ENCODE data around the gene SRGAP3.

The SRGAP3 gene

DNA sequence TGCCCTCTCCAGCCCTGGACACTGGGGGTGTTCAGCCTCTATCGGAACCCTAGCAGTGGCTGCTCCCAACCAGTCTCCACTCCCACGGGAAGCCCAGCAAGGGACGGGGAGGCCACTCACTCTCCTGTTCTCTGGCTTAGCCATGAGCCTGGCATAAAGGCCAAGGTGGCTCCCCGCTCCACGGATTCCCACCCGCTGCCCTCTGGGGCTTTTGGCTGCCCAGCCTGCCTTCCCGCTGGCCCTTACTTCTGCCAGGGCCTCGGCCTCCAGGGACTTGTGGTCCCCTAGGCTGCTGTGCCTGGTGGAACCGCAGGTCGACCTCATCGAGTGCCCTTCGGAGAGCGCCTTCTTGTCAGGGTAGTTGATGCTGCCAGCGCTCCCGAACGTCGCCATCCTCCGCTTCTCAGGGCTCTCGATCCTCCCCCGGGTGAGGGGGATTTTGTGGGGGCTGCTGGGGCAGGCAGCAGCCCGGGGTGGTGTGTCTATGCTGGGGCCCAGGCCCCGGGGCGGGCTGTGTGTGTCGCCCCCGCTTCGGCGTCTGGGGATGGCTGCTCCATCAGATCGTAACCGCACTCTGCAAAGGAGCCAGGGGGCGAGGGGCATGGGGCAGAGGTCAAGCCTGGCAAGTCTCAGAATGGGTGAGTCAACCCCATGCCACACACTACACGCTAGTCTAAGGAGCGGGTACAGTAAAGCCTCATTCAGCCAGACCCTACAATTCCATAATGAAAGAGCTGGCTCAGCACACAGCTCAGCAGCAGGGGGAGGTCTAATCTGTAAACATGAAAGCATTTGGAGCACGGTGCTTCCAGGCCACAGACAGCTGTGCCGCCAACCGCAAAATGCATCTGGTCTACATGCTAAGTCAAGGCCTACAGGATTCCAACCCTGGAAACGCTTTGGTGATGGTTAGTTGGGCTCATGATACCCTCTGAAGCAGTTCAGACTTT lies 258.9 kb downstream of the SRGAP3 start:
- no peak overlapping the region for H3K4me3 ChIP-seq (ENCODE audit: low read depth in 1 of 2, low read length in 1 of 2)
- no peaks in the 10 kb centered on the region for H3K36me3 ChIP-seq
- H3K27ac ChIP-seq, result no peak overlapping the region
- H3K9me3 ChIP-seq, result no peaks in the 10 kb centered on the region
- peaks cover 0 to 3% of the 10 kb centered on the region in 2 experiments for H3K4me1 ChIP-seq (ENCODE audit: control insufficient read depth in 1 of 2, insufficient read depth in 1 of 2, low read depth in 1 of 2, low read length in 1 of 2)
- TF ChIP-seq CTCF (IDR thresholded peaks at IDR 0.05), result no peak
- H3K27me3 ChIP-seq, result no peaks in the 10 kb centered on the region

- Histone ChIP-seq H3K27me3 (no peaks in the 10 kb centered on the region), H3K9me3 (no peaks in the 10 kb centered on the region), H3K27ac (no peak overlapping the region), H3K4me1 (ENCODE audit: control insufficient read depth in 1 of 2, insufficient read depth in 1 of 2, low read depth in 1 of 2, low read length in 1 of 2) (peaks cover 0 to 3% of the 10 kb centered on the region in 2 experiments), H3K36me3 (no peaks in the 10 kb centered on the region), H3K4me3 (ENCODE audit: low read depth in 1 of 2, low read length in 1 of 2) (no peak overlapping the region)
- TF ChIP-seq CTCF (IDR thresholded peaks at IDR 0.05), result no peak
Measured at GRCh38 chr3:8988791-8989558, 260.5 kb downstream of the SRGAP3 start.

DNA sequence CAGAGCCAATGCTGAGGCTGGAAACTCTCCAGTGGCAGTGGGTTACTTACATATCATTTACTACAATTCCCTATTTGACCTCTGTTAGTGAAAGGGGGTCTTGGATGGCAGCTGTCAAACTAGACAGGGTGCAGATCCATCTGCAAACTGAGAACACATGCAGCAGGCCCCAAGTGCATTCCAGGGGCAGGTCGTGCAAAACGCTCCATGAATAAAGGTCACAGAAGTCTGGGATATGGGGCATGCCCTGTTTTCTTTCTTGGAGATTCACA lies 261.1 kb downstream of the SRGAP3 start:
- H3K9me3 ChIP-seq, result no peaks in the 10 kb centered on the region
- H3K27me3 ChIP-seq, result no peaks in the 10 kb centered on the region
- no peak overlapping the region for H3K27ac ChIP-seq
- H3K36me3 ChIP-seq, result no peaks in the 10 kb centered on the region
- TF ChIP-seq CTCF (IDR thresholded peaks at IDR 0.05), result no peak
- no peak overlapping the region for H3K4me3 ChIP-seq (ENCODE audit: low read depth in 1 of 2, low read length in 1 of 2)
- peaks cover 0 to 3% of the 10 kb centered on the region in 2 experiments for H3K4me1 ChIP-seq (ENCODE audit: control insufficient read depth in 1 of 2, insufficient read depth in 1 of 2, low read depth in 1 of 2, low read length in 1 of 2)

DNA sequence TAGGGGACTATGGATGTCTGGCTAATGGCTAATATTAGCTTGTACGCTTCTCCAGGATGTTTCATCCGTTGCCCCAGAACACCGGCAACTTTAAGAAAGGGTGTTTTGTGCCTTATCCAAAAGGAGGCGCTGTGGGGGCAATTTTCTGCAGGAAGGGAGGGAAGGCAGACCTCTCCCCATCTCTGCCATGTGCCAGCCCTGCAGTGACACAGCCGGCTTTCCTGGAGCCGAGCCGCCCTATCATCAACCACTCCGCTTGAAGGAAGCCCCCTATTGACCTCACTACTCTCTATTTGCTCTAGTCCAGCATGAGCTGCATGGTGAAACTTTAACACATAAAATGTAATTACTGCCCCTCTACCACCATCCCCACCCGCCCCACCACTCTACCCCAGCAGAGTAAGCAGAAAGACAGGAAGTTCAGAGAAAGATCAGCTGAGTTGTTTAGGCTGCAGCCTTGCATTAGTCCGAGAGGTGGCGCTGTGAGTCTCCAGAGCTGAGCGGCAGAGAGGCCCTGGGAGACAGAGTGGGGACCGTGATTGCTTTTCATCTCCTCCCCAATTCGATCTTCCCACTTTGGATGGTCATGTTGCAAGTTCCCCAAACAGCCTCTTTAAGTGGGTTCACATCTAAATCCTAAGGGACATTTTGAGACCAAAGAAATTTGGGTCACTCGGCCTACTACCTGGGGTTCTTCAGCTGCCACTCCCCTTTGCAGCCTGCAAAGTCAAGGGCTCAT lies 261.6 kb downstream of the SRGAP3 start:
- H3K4me1 ChIP-seq (ENCODE audit: control insufficient read depth in 1 of 2, insufficient read depth in 1 of 2, low read depth in 1 of 2, low read length in 1 of 2), result peaks cover 0 to 3% of the 10 kb centered on the region in 2 experiments
- peak; percentile 28 for TF ChIP-seq CTCF (IDR thresholded peaks at IDR 0.05)
- H3K9me3 ChIP-seq, result no peaks in the 10 kb centered on the region
- no peaks in the 10 kb centered on the region for H3K27me3 ChIP-seq
- H3K4me3 ChIP-seq (ENCODE audit: low read depth in 1 of 2, low read length in 1 of 2), result no peak overlapping the region
- no peaks in the 10 kb centered on the region for H3K36me3 ChIP-seq
- no peak overlapping the region for H3K27ac ChIP-seq

DNA sequence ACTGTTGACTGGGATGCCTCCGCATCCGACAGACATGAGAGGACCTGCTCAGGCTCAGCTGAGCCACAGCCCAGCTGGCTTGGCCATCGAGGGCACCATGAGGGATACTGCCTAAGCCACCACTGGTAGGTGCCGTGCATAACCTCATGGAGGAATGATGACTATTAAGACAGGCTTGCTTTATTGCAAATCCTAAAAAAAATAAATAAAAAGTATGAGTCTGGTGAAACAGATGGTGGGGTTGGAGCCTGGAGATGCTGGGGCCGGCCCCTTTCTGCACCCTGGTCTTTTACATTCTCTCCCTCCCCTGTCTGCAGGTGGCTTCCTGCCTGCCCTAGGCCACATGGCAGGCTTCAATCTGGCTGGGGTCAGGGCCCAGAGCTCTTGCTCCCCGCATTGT lies 262.2 kb downstream of the SRGAP3 start:
- TF ChIP-seq CTCF (IDR thresholded peaks at IDR 0.05), result no peak
- H3K36me3 ChIP-seq, result no peaks in the 10 kb centered on the region

More for the DNA sequence above, 262.2 kb downstream of the SRGAP3 start:
- Histone ChIP-seq H3K4me1 (ENCODE audit: control insufficient read depth in 1 of 2, insufficient read depth in 1 of 2, low read depth in 1 of 2, low read length in 1 of 2) (peaks cover 0 to 3% of the 10 kb centered on the region in 2 experiments), H3K27ac (no peak overlapping the region), H3K9me3 (no peaks in the 10 kb centered on the region), H3K4me3 (ENCODE audit: low read depth in 1 of 2, low read length in 1 of 2) (no peak overlapping the region), H3K27me3 (no peaks in the 10 kb centered on the region)
